Measurements from ENCODE around the gene PCSK4.

PCSK4 gene

DNA sequence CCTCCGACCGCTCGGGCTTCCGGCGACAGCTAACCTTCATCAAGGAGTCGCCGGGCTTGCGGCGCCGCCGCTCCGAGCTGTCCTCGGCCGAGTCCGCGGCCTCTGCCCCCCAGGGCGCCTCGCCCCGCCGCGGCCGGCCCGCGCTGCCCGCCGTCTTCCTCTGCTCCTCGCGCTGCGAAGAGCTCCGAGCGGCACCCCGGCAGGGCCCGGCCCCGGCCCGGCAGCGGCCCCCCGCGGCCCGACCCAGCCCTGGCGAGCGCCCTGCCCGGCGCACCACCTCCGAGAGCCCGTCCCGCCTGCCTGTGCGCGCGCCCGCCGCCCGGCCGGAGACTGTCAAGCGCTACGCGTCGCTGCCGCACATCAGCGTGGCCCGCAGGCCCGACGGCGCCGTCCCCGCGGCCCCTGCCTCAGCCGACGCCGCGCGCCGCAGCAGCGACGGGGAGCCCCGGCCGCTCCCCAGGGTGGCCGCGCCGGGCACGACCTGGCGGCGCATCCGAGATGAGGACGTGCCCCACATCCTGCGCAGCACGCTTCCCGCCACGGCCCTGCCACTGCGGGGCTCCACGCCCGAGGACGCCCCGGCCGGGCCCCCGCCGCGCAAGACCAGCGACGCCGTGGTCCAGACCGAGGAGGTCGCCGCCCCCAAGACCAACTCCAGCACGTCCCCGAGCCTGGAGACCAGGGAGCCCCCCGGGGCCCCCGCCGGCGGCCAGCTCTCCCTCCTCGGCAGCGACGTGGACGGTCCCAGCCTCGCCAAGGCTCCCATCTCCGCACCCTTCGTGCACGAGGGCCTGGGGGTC lies 20.7 kb downstream of the PCSK4 start:
- no peak for DNase-seq

- DNase-seq, result no peak
Observed at GRCh38 chr19:1468821-1469254, 21.3 kb downstream of the PCSK4 start.

DNA sequence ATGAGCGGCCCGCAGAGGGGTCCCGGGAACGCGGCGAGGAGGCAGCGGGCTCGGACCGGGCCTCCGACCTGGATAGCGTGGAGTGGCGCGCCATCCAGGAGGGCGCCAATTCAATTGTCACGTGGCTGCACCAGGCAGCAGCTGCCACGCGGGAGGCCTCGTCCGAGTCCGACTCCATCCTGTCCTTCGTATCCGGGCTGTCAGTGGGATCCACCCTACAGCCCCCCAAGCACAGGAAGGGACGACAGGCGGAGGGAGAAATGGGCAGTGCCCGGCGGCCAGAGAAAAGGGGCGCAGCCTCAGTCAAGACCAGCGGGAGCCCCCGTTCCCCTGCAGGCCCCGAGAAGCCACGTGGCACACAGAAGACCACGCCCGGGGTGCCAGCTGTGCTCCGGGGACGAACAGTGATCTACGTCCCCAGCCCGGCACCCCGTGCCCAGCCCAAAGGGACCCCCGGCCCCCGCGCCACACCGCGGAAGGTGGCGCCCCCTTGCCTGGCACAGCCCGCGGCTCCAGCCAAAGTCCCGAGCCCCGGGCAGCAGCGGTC lies 21.8 kb downstream of the PCSK4 start:
- DNase-seq, result no peak

- DNase-seq, result no peak
Observed at GRCh38 chr19:1467490-1468273, 22.5 kb downstream of the PCSK4 start.

DNA sequence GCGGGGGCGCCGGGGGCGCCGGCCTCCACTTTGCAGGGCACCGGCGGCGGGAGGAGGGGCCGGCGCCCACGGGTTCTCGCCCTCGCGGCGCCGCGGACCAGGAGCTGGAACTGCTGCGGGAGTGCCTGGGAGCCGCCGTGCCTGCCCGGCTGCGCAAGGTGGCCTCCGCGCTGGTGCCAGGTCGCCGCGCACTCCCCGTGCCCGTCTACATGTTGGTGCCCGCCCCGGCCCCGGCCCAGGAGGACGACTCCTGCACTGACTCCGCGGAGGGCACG lies 23.0 kb downstream of the PCSK4 start:
- DNase-seq, result no peak

GRCh38 chr19:1466461-1467214 lies 23.5 kb downstream of the PCSK4 start:
- no peak for DNase-seq

GRCh38 chr19:1466018-1466460 lies 24.1 kb downstream of the PCSK4 start:
- DNase-seq, result no peak

GRCh38 chr19:1465191-1466016 lies 24.7 kb downstream of the PCSK4 start:
- DNase-seq, result no peak

- no peak for DNase-seq
Observed at GRCh38 chr19:1461862-1462261, 28.3 kb downstream of the PCSK4 start.

GRCh38 chr19:1460033-1460995 lies 29.8 kb downstream of the PCSK4 start:
- DNase-seq, result no peak

DNA sequence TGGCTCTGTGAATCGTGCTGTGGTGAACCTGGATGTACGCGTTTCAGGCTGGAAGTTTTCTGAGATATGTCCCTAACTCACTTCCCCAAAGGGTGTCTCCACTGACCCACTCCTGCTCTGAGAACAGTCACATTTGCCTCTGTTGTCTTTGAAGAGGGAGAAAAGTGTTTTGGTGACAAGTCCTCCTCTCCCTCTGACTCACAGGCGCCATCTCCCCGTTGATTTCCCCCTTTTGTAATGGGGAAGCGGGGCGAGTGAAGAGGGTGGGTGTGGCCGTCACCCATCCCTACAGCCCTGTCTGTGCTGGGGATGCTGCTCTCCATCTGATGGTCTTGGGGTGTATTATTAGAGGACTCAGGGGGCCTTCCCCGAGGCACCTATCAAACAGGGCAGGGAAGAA lies 30.7 kb downstream of the PCSK4 start:
- DNase-seq, result no peak

DNA sequence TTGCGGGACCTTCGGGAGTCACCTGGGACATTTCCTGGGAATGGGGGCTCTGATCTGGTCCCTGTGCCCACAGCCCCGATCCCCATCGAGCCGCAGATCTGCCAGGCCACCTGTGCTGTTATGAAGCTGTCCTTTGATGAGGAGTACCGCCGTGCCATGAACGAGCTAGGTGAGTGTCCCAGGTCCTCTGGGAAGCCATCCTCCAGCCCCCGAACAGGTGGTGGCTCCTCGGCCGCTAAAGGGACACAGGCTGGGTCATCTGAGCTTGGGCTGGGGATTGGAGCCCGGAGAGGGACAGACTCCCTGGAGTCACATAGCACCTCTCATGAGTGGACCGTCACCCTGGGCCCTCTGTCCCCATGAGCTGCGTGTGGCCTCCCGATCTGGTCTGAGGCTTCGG lies 32.3 kb downstream of the PCSK4 start:
- DNase-seq, result no peak

GRCh38 chr19:1457031-1457739 lies 33.0 kb downstream of the PCSK4 start:
- DNase-seq, result no peak

- DNase-seq, result no peak
Observed at GRCh38 chr19:1456121-1456900, 33.8 kb downstream of the PCSK4 start.

DNA sequence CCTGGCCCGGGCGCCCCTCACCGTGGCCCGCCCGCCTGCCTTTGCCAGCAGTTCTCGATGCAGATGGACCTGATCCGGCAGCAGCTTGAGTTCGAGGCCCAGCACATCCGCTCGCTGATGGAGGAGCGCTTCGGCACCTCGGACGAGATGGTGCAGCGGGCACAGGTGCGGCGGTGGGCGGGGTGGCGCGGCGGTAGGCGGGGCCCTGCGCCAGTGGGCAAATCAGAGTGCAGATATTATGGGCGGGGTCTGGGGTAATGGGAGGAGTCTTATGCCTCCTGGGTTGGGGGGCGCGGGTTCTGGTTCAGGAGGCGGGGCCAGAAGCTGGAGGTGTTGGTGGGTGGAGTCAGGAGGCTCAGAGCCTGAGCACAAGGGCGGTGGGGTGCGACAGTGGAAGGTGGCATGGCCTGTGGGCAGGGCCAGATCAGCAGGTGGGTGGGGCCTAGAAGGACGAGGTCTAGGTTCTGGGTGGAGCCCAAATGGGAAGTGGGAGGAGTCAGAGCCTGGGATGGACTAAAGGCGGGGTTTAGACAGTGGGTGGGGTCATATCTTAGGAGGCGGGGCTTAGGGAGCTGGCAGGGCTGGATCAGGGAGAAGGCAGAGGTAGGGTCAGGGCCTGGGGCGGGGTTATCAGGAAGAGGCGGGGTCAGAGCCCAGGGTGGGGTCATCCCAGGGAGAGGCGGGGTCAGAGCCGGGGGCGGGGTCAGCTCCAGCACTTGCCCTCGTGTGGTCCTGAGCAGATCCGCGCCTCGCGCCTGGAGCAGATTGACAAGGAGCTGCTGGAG lies 34.6 kb downstream of the PCSK4 start:
- DNase-seq, result peak; percentile 72

GRCh38 chr19:1455002-1455335 lies 35.2 kb downstream of the PCSK4 start:
- no peak for DNase-seq

DNA sequence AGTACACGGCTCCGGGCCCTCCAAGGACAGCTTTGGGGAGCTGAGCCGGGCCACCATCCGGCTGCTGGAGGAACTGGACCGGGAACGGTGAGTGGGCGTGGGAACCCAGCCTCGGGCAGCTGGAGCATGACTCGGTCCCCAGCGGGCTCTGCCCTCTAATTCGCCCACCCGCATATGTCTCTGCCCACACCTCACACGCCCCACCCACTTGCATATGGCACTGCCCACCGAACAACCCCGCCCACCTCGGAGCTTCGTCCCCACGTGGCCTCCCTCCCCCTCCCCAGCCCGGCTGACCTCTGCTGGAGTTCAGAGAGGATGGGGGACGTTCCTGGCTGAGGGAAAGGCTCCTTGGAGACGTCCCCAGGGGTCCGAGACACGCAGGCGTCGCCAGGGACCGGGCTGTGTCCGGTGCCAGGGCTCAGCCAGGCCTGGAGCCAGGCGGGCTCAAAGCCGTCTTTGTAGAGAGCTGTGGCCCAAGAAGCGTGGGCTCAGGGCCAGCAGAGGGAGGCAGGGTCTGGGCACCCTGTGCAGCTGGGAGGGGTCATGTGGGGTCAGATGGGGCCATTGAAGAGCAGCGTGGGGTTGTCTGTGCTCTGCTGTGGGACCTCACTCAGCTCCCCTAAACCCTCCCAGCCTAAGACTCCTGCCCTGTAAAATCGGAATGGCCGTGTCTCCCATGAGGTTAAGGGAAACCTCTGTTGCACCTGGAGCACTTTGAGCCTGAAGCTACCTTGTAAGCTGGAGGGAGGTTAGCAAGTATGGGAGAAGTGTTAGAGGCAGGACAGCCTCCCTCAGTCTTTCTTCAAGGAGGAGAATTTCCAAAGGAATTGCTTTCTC lies 36.4 kb downstream of the PCSK4 start:
- DNase-seq, result no peak

All from GDM1 (cell line).